Measurements from ENCODE around the gene IZUMO1. TPM values are rescaled to one million over a fixed set of nuclear protein-coding genes. Genes with fewer than 3 reads are reported as not detected.
"Not testable (repeated sequence)": the region's sequence is repeated elsewhere in the genome, so short reads cannot be mapped to it uniquely, and the experiment has no call there.

Gene IZUMO1
- total RNA-seq, 4 donors from 2014 or later: not detected

GRCh38 chr19:48772503-48772953, 25.8 kb upstream of the IZUMO1 start:
- H3K27me3 ChIP-seq: no peaks in the 10 kb centered on the region
- H3K9me3 ChIP-seq: no peaks in the 10 kb centered on the region
- H3K4me3 ChIP-seq: no peak overlapping the region
- no peaks in the 10 kb centered on the region for H3K36me3 ChIP-seq
- H3K4me1 ChIP-seq: no peaks in the 10 kb centered on the region
- H3K27ac ChIP-seq: no peak overlapping the region
- DNase-seq: no peak
- TF ChIP-seq POLR2A (IDR thresholded peaks at IDR 0.05) (no peak), CTCF (IDR thresholded peaks at IDR 0.05) (no peak)

- Histone ChIP-seq H3K36me3 (no peaks in the 10 kb centered on the region), H3K4me1 (no peaks in the 10 kb centered on the region), H3K9me3 (no peaks in the 10 kb centered on the region), H3K27me3 (no peaks in the 10 kb centered on the region), H3K27ac (no peak overlapping the region), H3K4me3 (no peak overlapping the region)
- no peak for TF ChIP-seq CTCF (IDR thresholded peaks at IDR 0.05)
- no peak for TF ChIP-seq POLR2A (IDR thresholded peaks at IDR 0.05)
- DNase-seq: no peak
Measured at GRCh38 chr19:48770734-48771472, 24.2 kb upstream of the IZUMO1 start.

- Histone ChIP-seq H3K27me3 (no peaks in the 10 kb centered on the region), H3K36me3 (no peaks in the 10 kb centered on the region), H3K27ac (no peak overlapping the region), H3K4me3 (no peak overlapping the region), H3K4me1 (no peaks in the 10 kb centered on the region), H3K9me3 (no peaks in the 10 kb centered on the region)
- DNase-seq: no peak
- TF ChIP-seq POLR2A (IDR thresholded peaks at IDR 0.05) (no peak), CTCF (IDR thresholded peaks at IDR 0.05) (no peak)
Measured at GRCh38 chr19:48770266-48770665, 23.6 kb upstream of the IZUMO1 start.

GRCh38 chr19:48768994-48769713, 22.4 kb upstream of the IZUMO1 start:
- Histone ChIP-seq H3K36me3 (no peaks in the 10 kb centered on the region), H3K4me3 (no peak overlapping the region), H3K4me1 (no peaks in the 10 kb centered on the region), H3K9me3 (no peaks in the 10 kb centered on the region), H3K27ac (no peak overlapping the region), H3K27me3 (no peaks in the 10 kb centered on the region)
- DNase-seq: no peak
- TF ChIP-seq POLR2A (IDR thresholded peaks at IDR 0.05) (no peak), CTCF (IDR thresholded peaks at IDR 0.05) (no peak)

- H3K27ac ChIP-seq, H3K4me1 ChIP-seq, H3K4me3 ChIP-seq, H3K27me3 ChIP-seq, DNase-seq, H3K36me3 ChIP-seq, H3K9me3 ChIP-seq: not testable (repeated sequence)
Measured at GRCh38 chr19:48768171-48768753, 21.6 kb upstream of the IZUMO1 start.

GRCh38 chr19:48765816-48766215, 19.1 kb upstream of the IZUMO1 start:
- H3K4me3 ChIP-seq, H3K27ac ChIP-seq, H3K4me1 ChIP-seq, H3K27me3 ChIP-seq, H3K9me3 ChIP-seq, H3K36me3 ChIP-seq, DNase-seq: not testable (repeated sequence)

All from Peyer's patch (tissue), 4 donors.